ENCODE measurements around the gene SNRPB. TPM values are rescaled to one million over a fixed set of nuclear protein-coding genes. Genes with fewer than 3 reads are reported as not detected.
A peak's percentile ranks its signal among the peaks of the same experiment; 100 is the strongest.

The SNRPB gene
- total and polyA plus RNA-seq, 2 of the 13 experiments (the other 11 are each of a cell fraction or from before 2014, with no cell fraction given) = 473 to 844 TPM

GRCh38 chr20:2507875-2508630 lies 37.5 kb upstream of the SNRPB start:
- BruUV-seq (replicated peaks) = TSS peak; percentile 55
- peaks cover 25% of the 10 kb centered on the region for H3K4me1 ChIP-seq (ENCODE audit: insufficient read depth, low read length)
- peak overlapping the region; percentile 88 to 96 (median 91) for H3K4me3 ChIP-seq (replicated peaks in 1 of 3; ENCODE audit: insufficient read depth in 1 of 3, low read depth in 2 of 3, low read length in 3 of 3)
- no peaks in the 10 kb centered on the region for H4K20me1 ChIP-seq (ENCODE audit: insufficient read depth, low read length)
- peak overlapping the region; percentile 80 for H3K9ac ChIP-seq (ENCODE audit: insufficient read depth, low read depth, low read length)
- WGBS (ENCODE audit: low lambda C conversion rate) = 8% methylated on average over 17 of the region's 22 CpGs
- peaks cover 21% of the 10 kb centered on the region for H3K79me2 ChIP-seq (ENCODE audit: insufficient read depth, low read length)
- ATAC-seq = peak; percentile 44
- peak overlapping the region; percentile 79 for H3K27ac ChIP-seq (ENCODE audit: extremely low read length, insufficient read depth, low read length)
- no peaks in the 10 kb centered on the region for H3K9me3 ChIP-seq (ENCODE audit: low read length)
- in situ Hi-C loops (cut with HindIII; ENCODE audit: extremely low pct_ligation_motif_present, low pct_unique_long_range_greater_than_20kb) (no loop called here), intact Hi-C loops (cut with micrococcal nuclease; ENCODE audit: unreplicated experiment) (loop anchor here (2.0 kb wide), 1 partner anchor 37 kb away; the partner anchor contains the start of gene SNRPB)
- peak overlapping the region; percentile 99 for H3K4me2 ChIP-seq (ENCODE audit: low read depth, low read length)
- H3K36me3 ChIP-seq (replicated peaks in 1 of 2; ENCODE audit: control insufficient read depth in 1 of 2, insufficient read depth in 2 of 2, low read length in 2 of 2) = no peaks in the 10 kb centered on the region
- H3K27me3 ChIP-seq (ENCODE audit: control insufficient read depth in 1 of 2, insufficient read depth in 2 of 2, low read length in 2 of 2) = peaks cover 0 to 2% of the 10 kb centered on the region in 2 experiments; a peak in 2 of 5 replicates
- peak; percentile 44 for FAIRE-seq
- POLR2A ChIA-PET = interaction anchor here (0.9 to 3.8 kb wide), 4 partner anchors 15 to 144 kb away, joined by 3 to 32 read pairs (median 15); partner anchors contain the start of genes NOP56 and SNRPB
- CTCF ChIA-PET (ENCODE audit: low intra/inter-chr PET ratio, low total read pairs) = interaction anchor here (1.2 kb wide), 1 partner anchor 16 kb away, joined by 3 read pairs; no protein-coding TSS in a partner anchor
- peak; percentile 24 for DNase-seq (ENCODE audit: low spot score)
- H2AFZ ChIP-seq (ENCODE audit: low read length) = peak overlapping the region; percentile 99
- TF ChIP-seq BRD4 (CRISPR knock-in tag; IDR thresholded peaks at IDR 0.05) (no peak), CENPT (CRISPR knock-in tag; IDR thresholded peaks at IDR 0.05; ENCODE audit: low read depth) (no peak), ZNF18 (CRISPR knock-in tag; IDR thresholded peaks at IDR 0.05; ENCODE audit: insufficient replicate concordance) (no peak), HCFC1 (IDR thresholded peaks at IDR 0.05; ENCODE audit: low read depth, low read length) (no peak), SOX13 (IDR thresholded peaks at IDR 0.05) (no peak), SOX13 (CRISPR knock-in tag; conservative IDR thresholded peaks at IDR 0.05 in 1 of 2, IDR thresholded peaks at IDR 0.05 in 1 of 2) (no peak), TARDBP (CRISPR knock-in tag; IDR thresholded peaks at IDR 0.05) (no peak), ZSCAN20 (CRISPR knock-in tag; IDR thresholded peaks at IDR 0.05; ENCODE audit: borderline replicate concordance) (no peak), KDM5B (CRISPR knock-in tag; IDR thresholded peaks at IDR 0.05; ENCODE audit: borderline replicate concordance) (no peak), TAF15 (IDR thresholded peaks at IDR 0.05; ENCODE audit: low read depth, low read length, poor library complexity, severe bottlenecking) (no peak), ZNF570 (CRISPR knock-in tag; IDR thresholded peaks at IDR 0.05; ENCODE audit: borderline replicate concordance) (no peak), ZBTB49 (CRISPR knock-in tag; IDR thresholded peaks at IDR 0.05; ENCODE audit: borderline replicate concordance) (no peak), SMAD1 (CRISPR knock-in tag; IDR thresholded peaks at IDR 0.05; ENCODE audit: borderline replicate concordance, low read depth) (no peak), TCF7 (IDR thresholded peaks at IDR 0.05; ENCODE audit: low read depth) (no peak), ZNF234 (CRISPR knock-in tag; conservative IDR thresholded peaks at IDR 0.05) (no peak), FOXP4 (CRISPR knock-in tag; IDR thresholded peaks at IDR 0.05) (no peak), THAP11 (CRISPR knock-in tag; IDR thresholded peaks at IDR 0.05) (no peak), IKZF4 (CRISPR knock-in tag; IDR thresholded peaks at IDR 0.05; ENCODE audit: borderline replicate concordance, low read depth, not compliant biosample characterization) (no peak)
